HG02852 (cell line): ENCODE results near the gene GDF10.

Experiments used
- ATAC-seq: cut with Tn5 transposase; IDR thresholded peaks from one replicate; pipeline ENCODE4 v1.9.1; 2021; ENCODE audit warnings: mild to moderate bottlenecking, moderate library complexity; ENCODE audit not compliant: unreplicated experiment

The GDF10 gene

GRCh38 chr10:47299611-47300428 lies at the start of gene GDF10:
Gene GDF10 (plus strand): TSS chr10:47300197. CDS start chr10:47300652, 455 bp downstream.
- no peak for ATAC-seq

- ATAC-seq = no peak
These were observed 47.8 kb upstream of the GDF10 start for GRCh38 chr10:47252093-47252780.

GRCh38 chr10:47253030-47253637 lies 46.9 kb upstream of the GDF10 start:
- no peak for ATAC-seq

GRCh38 chr10:47253651-47254375 lies 46.2 kb upstream of the GDF10 start:
- ATAC-seq = no peak

GRCh38 chr10:47254611-47255010 lies 45.4 kb upstream of the GDF10 start:
- ATAC-seq = no peak

- ATAC-seq = no peak
These were observed 44.8 kb upstream of the GDF10 start for GRCh38 chr10:47255033-47255813.

- no peak for ATAC-seq
These were observed 44.1 kb upstream of the GDF10 start for GRCh38 chr10:47255866-47256265.

- no peak for ATAC-seq
These were observed 43.2 kb upstream of the GDF10 start for GRCh38 chr10:47256751-47257336.

GRCh38 chr10:47257396-47258120 lies 42.4 kb upstream of the GDF10 start:
- no peak for ATAC-seq

- no peak for ATAC-seq
These were observed 41.1 kb upstream of the GDF10 start for GRCh38 chr10:47258921-47259320.

- no peak for ATAC-seq
These were observed 40.5 kb upstream of the GDF10 start for GRCh38 chr10:47259466-47259865.

GRCh38 chr10:47260505-47261111 lies 39.4 kb upstream of the GDF10 start:
- no peak for ATAC-seq

- ATAC-seq = peak; percentile 95
These were observed 38.9 kb upstream of the GDF10 start for GRCh38 chr10:47261121-47261520.

GRCh38 chr10:47261556-47261955 lies 38.4 kb upstream of the GDF10 start:
- no peak for ATAC-seq

GRCh38 chr10:47262606-47263533 lies 37.1 kb upstream of the GDF10 start:
- no peak for ATAC-seq

GRCh38 chr10:47264797-47265281 lies 35.2 kb upstream of the GDF10 start:
- no peak for ATAC-seq

- no peak for ATAC-seq
These were observed 33.4 kb upstream of the GDF10 start for GRCh38 chr10:47266602-47267001.

- no peak for ATAC-seq
These were observed 31.3 kb upstream of the GDF10 start for GRCh38 chr10:47268696-47269095.
